C4-2B (cell line): Measurements from ENCODE around the gene PITPNM3.

ENCODE experiments used
- H3K27ac ChIP-seq: fragments of 450-650 bp; 2 replicates; pipeline ENCODE4 v1.5.1; 2017
- CTCF ChIP-seq: fragments of 450-650 bp; conservative IDR thresholded peaks from 2 replicates; pipeline ENCODE4 v1.5.1; 2017; ENCODE audit warnings: mild to moderate bottlenecking
- ZFX ChIP-seq: fragments of 450-650 bp; IDR thresholded peaks from 2 replicates; pipeline ENCODE4 v1.6.1; 2017

Gene PITPNM3

DNA sequence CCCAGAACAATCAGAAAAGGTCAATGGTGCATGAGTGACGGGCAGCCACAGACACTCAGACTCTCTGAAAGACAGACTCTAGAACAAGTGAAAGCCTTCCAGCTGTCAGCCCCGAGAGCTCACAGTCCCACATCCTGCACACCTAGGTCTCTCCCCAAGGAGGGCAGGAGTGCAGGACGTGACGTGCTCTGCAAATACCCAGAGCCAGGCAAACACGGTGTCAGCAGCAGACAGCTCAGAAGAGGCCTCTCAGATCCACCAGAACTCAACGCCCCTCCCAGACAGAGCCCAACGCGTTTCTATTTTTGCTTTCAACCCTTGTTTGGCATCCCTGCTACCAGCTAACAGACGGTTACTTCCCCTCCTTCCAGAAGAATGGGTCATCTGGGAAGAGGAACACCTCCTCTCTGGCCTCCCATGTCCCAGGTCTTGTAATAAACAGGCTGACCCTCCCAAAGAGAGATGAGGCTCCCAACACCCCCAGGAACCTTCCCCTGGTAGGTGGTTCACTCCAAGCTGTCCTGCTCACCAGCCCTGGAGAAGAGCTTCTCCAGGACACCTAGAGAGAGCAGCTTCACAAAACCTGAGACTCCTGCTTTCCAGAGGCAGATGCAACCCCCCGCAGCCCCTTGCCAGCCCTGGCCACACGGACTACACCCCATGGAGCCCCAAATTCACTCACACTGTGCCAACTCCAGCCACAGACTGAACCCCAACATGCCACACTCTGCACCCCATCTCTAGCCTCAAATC is 7.6 kb downstream of the PITPNM3 start:
- H3K27ac ChIP-seq: no peak overlapping the region
- TF ChIP-seq CTCF: no peak
- TF ChIP-seq ZFX: no peak

DNA sequence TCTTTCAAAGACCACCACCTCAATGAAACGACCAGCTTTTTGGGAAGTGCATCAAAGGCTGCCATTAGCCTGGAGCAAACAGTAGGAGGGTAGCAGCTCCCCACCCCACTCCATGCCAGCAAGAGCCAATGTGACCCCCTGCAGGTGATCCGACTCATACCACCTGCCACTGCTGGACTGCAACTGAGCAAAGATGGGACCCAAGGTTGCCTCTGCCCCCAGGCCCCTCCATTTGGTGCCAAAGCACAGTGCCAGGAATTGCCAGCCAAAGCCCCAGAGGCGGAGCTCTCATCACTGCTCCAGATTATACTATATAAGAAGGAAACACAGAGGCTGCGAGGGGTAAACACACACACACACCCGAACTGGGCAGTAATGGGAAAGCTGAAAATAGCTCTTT is 8.3 kb downstream of the PITPNM3 start:
- no peak for TF ChIP-seq ZFX
- TF ChIP-seq CTCF: no peak
- no peak overlapping the region for H3K27ac ChIP-seq

- TF ChIP-seq ZFX (no peak), CTCF (no peak)
- H3K27ac ChIP-seq: no peak overlapping the region
Observed at GRCh38 chr17:6547336-6547735, 9.0 kb downstream of the PITPNM3 start.

DNA sequence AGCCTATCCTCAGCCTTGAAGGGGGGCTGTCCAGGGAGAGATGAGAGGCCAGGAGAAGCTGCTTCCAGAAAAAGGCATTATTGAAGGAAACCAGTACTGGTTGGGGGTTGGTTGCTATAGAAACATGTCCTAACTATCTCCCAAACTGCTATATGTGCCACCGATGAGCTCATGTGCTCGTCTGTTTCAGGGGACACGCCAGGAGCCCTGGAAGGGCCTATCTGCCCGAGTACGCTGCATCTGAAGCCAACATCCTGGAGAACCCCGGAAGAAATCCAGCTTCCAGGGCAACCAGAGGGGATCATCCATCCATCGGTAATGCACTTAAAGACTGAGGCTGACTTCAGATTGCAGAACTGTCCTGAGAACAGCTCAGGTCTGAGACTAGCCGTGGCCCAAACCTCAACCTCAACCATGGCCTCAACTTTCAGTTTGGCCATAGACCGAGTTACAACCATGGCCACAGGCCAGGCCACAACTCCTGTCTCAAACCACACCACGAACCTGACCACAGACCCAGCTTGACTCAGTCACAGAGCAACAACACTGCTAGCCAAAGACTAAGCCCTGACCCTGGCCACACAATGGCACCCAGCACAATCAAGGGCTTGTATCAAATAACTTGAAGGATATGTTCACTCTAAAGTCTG is 10.2 kb downstream of the PITPNM3 start:
- TF ChIP-seq CTCF (no peak), ZFX (no peak)
- no peak overlapping the region for H3K27ac ChIP-seq

GRCh38 chr17:6545291-6545690 is 11.1 kb downstream of the PITPNM3 start:
- TF ChIP-seq CTCF (no peak), ZFX (no peak)
- no peak overlapping the region for H3K27ac ChIP-seq

GRCh38 chr17:6544011-6544370 is 12.4 kb downstream of the PITPNM3 start:
- no peak overlapping the region for H3K27ac ChIP-seq
- TF ChIP-seq ZFX (no peak), CTCF (no peak)

GRCh38 chr17:6543079-6544010 is 13.0 kb downstream of the PITPNM3 start:
- TF ChIP-seq ZFX (no peak), CTCF (no peak)

More at GRCh38 chr17:6543079-6544010, 13.0 kb downstream of the PITPNM3 start:
- H3K27ac ChIP-seq: no peak overlapping the region
